Loucy (cell line): ENCODE data around the gene GATB.

Experiments used
- H2AFZ ChIP-seq: fragments of 200-600 bp; sonication (generic); 2 replicates; pipeline ENCODE4 v1.6.0; 2016; ENCODE audit warnings: antibody characterized with exemption, mild to moderate bottlenecking, low read length, moderate library complexity
- H3F3A ChIP-seq: fragments of 200-600 bp; 2 replicates; pipeline ENCODE4 v1.6.0; 2016; ENCODE audit warnings: antibody characterized with exemption, low read depth, mild to moderate bottlenecking
- H3K27me3 ChIP-seq: fragments of 200-600 bp; sonication (generic); 2 replicates; pipeline ENCODE4 v1.6.1; 2014; ENCODE audit warnings: low read length, mild to moderate bottlenecking; ENCODE audit not compliant: insufficient read depth, poor library complexity, severe bottlenecking
- H3K36me3 ChIP-seq: fragments of 200-600 bp; sonication (generic); 2 replicates; pipeline ENCODE4 v1.6.1; 2016; ENCODE audit warnings: low read length; ENCODE audit not compliant: insufficient read depth
- H3K4me1 ChIP-seq: fragments of 200-600 bp; sonication (generic); 2 replicates; pipeline ENCODE4 v1.5.1; 2014; ENCODE audit warnings: low read length, mild to moderate bottlenecking; ENCODE audit not compliant: insufficient read depth, poor library complexity, severe bottlenecking
- H3K4me2 ChIP-seq: fragments of 200-600 bp; sonication (generic); 2 replicates; pipeline ENCODE4 v1.6.0; 2014; ENCODE audit warnings: antibody characterized with exemption, low read length, low read depth, mild to moderate bottlenecking; ENCODE audit not compliant: poor library complexity, severe bottlenecking
- H3K4me3 ChIP-seq: fragments of 200-600 bp; sonication (generic); 2 replicates; pipeline ENCODE4 v1.5.1; 2014; ENCODE audit warnings: low read length, mild to moderate bottlenecking, mixed read lengths; ENCODE audit not compliant: poor library complexity, severe bottlenecking
- H3K79me2 ChIP-seq: fragments of 200-600 bp; sonication (generic); 2 replicates; pipeline ENCODE4 v1.6.1; 2014; ENCODE audit warnings: low read length; ENCODE audit not compliant: insufficient read depth
- H3K9ac ChIP-seq: fragments of 200-600 bp; sonication (generic); 2 replicates; pipeline ENCODE4 v1.6.0; 2014; ENCODE audit warnings: mild to moderate bottlenecking, low read depth, low read length, moderate library complexity; ENCODE audit not compliant: poor library complexity, severe bottlenecking
- H3K9me2 ChIP-seq: fragments of 200-600 bp; sonication (generic); replicated peaks from 2 replicates; pipeline ENCODE4 v1.6.1; 2016; ENCODE audit warnings: low read depth, low read length, mixed read lengths
- H3K9me3 ChIP-seq: fragments of 200-600 bp; sonication (generic); 2 replicates; pipeline ENCODE4 v1.6.1; 2014; ENCODE audit warnings: mild to moderate bottlenecking, antibody characterized with exemption, low read length, low read depth; ENCODE audit not compliant: insufficient read depth
- H4K20me1 ChIP-seq: fragments of 200-600 bp; sonication (generic); 2 replicates; pipeline ENCODE4 v1.6.0; 2014; ENCODE audit warnings: antibody characterized with exemption, low read length, mild to moderate bottlenecking; ENCODE audit not compliant: insufficient read depth, poor library complexity, severe bottlenecking
- CTCF ChIP-seq: fragments of 200-600 bp; sonication (generic); conservative IDR thresholded peaks from 2 replicates; pipeline ENCODE4 v1.5.1; 2014; ENCODE audit warnings: mild to moderate bottlenecking, antibody characterized with exemption, low read length
- EZH2phosphoT487 ChIP-seq: fragments of 200-600 bp; IDR thresholded peaks from 2 replicates; pipeline ENCODE4 v1.6.1; 2018; ENCODE audit warnings: antibody characterized with exemption, mild to moderate bottlenecking, moderate library complexity, borderline replicate concordance

The GATB gene

GRCh38 chr4:151681085-151681484, 79.7 kb downstream of the GATB start:
- no peak overlapping the region for H3K4me3 ChIP-seq
- H4K20me1 ChIP-seq, result no peaks in the 10 kb centered on the region
- no peaks in the 10 kb centered on the region for H3K9me3 ChIP-seq
- no peaks in the 10 kb centered on the region for H3K79me2 ChIP-seq
- no peak overlapping the region for H3K9ac ChIP-seq
- H3K9me2 ChIP-seq, result no peaks in the 10 kb centered on the region
- TF ChIP-seq EZH2phosphoT487 (no peak), CTCF (no peak)
- H3F3A ChIP-seq, result no peaks in the 10 kb centered on the region
- no peak overlapping the region for H3K4me2 ChIP-seq
- H2AFZ ChIP-seq, result no peak overlapping the region
- no peaks in the 10 kb centered on the region for H3K4me1 ChIP-seq
- no peaks in the 10 kb centered on the region for H3K36me3 ChIP-seq
- no peaks in the 10 kb centered on the region for H3K27me3 ChIP-seq

- Histone ChIP-seq H3K9me3 (no peaks in the 10 kb centered on the region), H3K9me2 (no peaks in the 10 kb centered on the region), H3F3A (no peaks in the 10 kb centered on the region), H3K79me2 (no peaks in the 10 kb centered on the region), H3K36me3 (no peaks in the 10 kb centered on the region), H4K20me1 (no peaks in the 10 kb centered on the region), H3K27me3 (no peaks in the 10 kb centered on the region), H3K4me1 (no peaks in the 10 kb centered on the region), H3K9ac (no peak overlapping the region), H3K4me2 (no peak overlapping the region), H3K4me3 (no peak overlapping the region), H2AFZ (no peak overlapping the region)
- TF ChIP-seq EZH2phosphoT487 (no peak), CTCF (no peak)
Observed at GRCh38 chr4:151679231-151679630, 81.6 kb downstream of the GATB start.

GRCh38 chr4:151678048-151678872, 82.5 kb downstream of the GATB start:
- no peaks in the 10 kb centered on the region for H3K9me2 ChIP-seq
- no peaks in the 10 kb centered on the region for H3K4me1 ChIP-seq
- H3K79me2 ChIP-seq, result no peaks in the 10 kb centered on the region
- H2AFZ ChIP-seq, result no peak overlapping the region
- no peak for TF ChIP-seq CTCF
- no peak for TF ChIP-seq EZH2phosphoT487
- no peaks in the 10 kb centered on the region for H4K20me1 ChIP-seq
- H3K4me3 ChIP-seq, result no peak overlapping the region
- H3K4me2 ChIP-seq, result no peak overlapping the region
- no peaks in the 10 kb centered on the region for H3K36me3 ChIP-seq
- no peaks in the 10 kb centered on the region for H3K27me3 ChIP-seq
- no peak overlapping the region for H3K9ac ChIP-seq
- H3K9me3 ChIP-seq, result no peaks in the 10 kb centered on the region
- no peaks in the 10 kb centered on the region for H3F3A ChIP-seq
